Measurements from ENCODE around the gene ZNF407.
"Not testable (repeated sequence)": the region's sequence is repeated elsewhere in the genome, so short reads cannot be mapped to it uniquely, and the experiment has no call there.

ZNF407 gene

DNA sequence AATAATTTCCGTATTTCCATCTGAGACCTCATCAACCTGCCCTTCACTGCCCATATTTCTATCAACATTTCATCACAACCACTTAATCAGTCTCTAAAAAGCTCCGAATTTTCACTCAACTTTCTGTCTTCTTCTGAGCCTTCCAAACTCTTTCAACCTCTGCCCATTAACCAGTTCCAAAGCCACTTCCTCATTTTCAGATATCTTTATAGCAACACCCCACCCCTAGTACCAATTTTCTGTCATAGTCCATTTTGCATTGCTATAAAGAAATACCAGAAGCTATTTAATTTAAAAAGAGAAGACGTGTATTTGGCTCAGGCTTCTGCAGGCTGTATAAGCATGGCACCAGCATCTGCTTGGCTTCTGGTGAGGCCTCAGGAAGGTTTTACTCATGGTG is 504.2 kb downstream of the ZNF407 start:
- ATAC-seq: no peak
- TF ChIP-seq TOX (CRISPR knock-in tag; IDR thresholded peaks at IDR 0.05; ENCODE audit: borderline replicate concordance) (no peak), CSDC2 (CRISPR knock-in tag; IDR thresholded peaks at IDR 0.05) (no peak), ZFP30 (CRISPR knock-in tag; IDR thresholded peaks at IDR 0.05) (no peak), BACH2 (CRISPR knock-in tag; IDR thresholded peaks at IDR 0.05; ENCODE audit: borderline replicate concordance) (no peak), ZC3H10 (CRISPR knock-in tag; IDR thresholded peaks at IDR 0.05) (no peak), ISL1 (CRISPR knock-in tag; IDR thresholded peaks at IDR 0.05) (no peak), ZNF70 (CRISPR knock-in tag; IDR thresholded peaks at IDR 0.05) (no peak)

DNA sequence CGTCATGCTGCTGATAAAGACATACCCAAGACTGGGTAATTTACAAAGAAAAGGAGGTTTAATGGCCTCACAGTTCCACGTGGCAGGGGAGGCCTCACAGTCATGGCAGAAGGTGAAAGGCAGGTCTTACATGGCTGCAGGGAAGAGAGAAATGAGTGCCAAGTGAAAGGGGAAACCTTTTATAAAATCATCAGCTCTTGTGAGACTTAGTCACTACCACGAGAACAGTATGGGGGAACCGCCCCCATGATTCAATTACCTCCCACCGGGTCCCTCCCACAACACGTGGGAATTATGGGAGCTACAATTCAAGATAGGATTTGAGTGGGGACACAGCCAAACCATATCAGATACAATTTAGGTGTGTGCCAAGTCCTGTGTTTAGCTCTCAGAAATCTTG is 506.4 kb downstream of the ZNF407 start:
- ATAC-seq: not testable (repeated sequence)

DNA sequence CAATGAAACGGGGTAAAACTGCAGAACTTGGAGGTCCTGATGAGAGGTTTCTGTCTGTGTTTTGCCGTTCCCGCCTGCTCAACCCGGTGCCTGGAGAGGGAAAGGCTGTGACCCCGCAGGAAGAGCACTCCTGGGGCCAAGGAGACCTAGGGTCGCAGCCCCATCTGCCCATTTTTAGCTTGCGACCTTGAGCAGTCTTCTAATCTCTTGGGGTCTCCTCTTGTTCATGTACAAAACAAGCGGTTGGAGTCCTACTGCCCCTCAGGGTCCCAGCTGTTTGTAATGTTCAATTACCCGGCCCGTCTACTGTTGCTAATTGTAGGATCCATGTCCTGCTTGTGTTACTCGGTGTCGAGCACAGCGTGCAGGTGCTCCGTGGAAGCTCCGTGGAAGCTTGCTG is 506.8 kb downstream of the ZNF407 start:
- no peak for ATAC-seq

DNA sequence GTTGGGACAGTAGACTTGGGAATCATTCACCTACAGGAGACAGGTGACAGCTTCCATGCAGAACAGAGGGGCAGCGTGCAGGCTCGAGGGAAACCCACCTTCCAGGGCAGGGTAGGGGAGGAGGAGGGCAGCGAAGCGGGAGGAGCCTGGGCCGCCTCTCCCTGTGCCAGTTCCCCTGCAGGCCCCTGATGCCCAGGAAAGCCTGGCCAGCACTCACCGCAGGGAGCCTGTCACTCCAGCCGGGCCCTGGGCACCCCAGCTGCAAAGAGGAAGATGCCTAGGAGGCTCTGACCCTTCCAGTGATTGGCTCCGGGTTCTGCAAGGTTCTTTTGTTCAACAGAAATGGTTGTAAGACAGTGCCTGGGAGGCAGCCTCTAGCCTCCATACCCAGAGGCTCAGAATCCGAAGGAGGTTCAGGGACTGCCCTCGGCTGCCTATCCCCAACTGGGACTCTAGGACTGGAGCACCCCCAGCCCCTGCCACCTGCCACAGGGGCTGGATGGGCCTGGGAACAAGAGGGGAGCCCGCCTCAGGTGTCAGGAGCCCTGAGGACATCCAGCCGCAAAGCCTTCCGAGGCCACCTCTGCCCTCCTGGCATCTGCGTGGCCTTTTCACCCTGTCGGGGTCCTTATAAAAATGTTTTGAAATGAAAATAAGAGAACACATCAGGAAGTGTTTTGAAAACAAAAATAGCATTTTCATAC is 508.0 kb downstream of the ZNF407 start:
- no peak for ATAC-seq
- TF ChIP-seq TCF4 (CRISPR knock-in tag; IDR thresholded peaks at IDR 0.05; ENCODE audit: borderline replicate concordance) (no peak), ZFP3 (CRISPR knock-in tag; IDR thresholded peaks at IDR 0.05) (no peak), ZNF70 (CRISPR knock-in tag; IDR thresholded peaks at IDR 0.05) (no peak), BACH2 (CRISPR knock-in tag; IDR thresholded peaks at IDR 0.05; ENCODE audit: borderline replicate concordance) (no peak), ZNF8 (CRISPR knock-in tag; IDR thresholded peaks at IDR 0.05) (no peak), ARNTL (CRISPR knock-in tag; IDR thresholded peaks at IDR 0.05; ENCODE audit: borderline replicate concordance, low read depth) (no peak), ZNF565 (CRISPR knock-in tag; conservative IDR thresholded peaks at IDR 0.05; ENCODE audit: low read depth) (no peak), ZC3H10 (CRISPR knock-in tag; IDR thresholded peaks at IDR 0.05) (no peak), ZFP30 (CRISPR knock-in tag; IDR thresholded peaks at IDR 0.05) (no peak), GLIS3 (CRISPR knock-in tag; IDR thresholded peaks at IDR 0.05) (no peak), SNAI2 (CRISPR knock-in tag; IDR thresholded peaks at IDR 0.05) (no peak), CSDC2 (CRISPR knock-in tag; IDR thresholded peaks at IDR 0.05) (no peak)
- TF ChIP-seq, protein P1, sequence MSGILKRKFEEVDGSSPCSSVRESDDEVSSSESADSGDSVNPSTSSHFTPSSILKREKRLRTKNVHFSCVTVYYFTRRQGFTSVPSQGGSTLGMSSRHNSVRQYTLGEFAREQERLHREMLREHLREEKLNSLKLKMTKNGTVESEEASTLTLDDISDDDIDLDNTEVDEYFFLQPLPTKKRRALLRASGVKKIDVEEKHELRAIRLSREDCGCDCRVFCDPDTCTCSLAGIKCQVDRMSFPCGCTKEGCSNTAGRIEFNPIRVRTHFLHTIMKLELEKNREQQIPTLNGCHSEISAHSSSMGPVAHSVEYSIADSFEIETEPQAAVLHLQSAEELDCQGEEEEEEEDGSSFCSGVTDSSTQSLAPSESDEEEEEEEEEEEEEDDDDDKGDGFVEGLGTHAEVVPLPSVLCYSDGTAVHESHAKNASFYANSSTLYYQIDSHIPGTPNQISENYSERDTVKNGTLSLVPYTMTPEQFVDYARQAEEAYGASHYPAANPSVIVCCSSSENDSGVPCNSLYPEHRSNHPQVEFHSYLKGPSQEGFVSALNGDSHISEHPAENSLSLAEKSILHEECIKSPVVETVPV (CRISPR knock-in tag; IDR thresholded peaks at IDR 0.05): no peak
- TF ChIP-seq, protein P2, sequence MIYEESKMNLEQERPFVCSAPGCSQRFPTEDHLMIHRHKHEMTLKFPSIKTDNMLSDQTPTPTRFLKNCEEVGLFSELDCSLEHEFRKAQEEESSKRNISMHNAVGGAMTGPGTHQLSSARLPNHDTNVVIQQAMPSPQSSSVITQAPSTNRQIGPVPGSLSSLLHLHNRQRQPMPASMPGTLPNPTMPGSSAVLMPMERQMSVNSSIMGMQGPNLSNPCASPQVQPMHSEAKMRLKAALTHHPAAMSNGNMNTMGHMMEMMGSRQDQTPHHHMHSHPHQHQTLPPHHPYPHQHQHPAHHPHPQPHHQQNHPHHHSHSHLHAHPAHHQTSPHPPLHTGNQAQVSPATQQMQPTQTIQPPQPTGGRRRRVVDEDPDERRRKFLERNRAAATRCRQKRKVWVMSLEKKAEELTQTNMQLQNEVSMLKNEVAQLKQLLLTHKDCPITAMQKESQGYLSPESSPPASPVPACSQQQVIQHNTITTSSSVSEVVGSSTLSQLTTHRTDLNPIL (CRISPR knock-in tag; IDR thresholded peaks at IDR 0.05; ENCODE audit: low read depth): no peak
- TF ChIP-seq, protein P3, sequence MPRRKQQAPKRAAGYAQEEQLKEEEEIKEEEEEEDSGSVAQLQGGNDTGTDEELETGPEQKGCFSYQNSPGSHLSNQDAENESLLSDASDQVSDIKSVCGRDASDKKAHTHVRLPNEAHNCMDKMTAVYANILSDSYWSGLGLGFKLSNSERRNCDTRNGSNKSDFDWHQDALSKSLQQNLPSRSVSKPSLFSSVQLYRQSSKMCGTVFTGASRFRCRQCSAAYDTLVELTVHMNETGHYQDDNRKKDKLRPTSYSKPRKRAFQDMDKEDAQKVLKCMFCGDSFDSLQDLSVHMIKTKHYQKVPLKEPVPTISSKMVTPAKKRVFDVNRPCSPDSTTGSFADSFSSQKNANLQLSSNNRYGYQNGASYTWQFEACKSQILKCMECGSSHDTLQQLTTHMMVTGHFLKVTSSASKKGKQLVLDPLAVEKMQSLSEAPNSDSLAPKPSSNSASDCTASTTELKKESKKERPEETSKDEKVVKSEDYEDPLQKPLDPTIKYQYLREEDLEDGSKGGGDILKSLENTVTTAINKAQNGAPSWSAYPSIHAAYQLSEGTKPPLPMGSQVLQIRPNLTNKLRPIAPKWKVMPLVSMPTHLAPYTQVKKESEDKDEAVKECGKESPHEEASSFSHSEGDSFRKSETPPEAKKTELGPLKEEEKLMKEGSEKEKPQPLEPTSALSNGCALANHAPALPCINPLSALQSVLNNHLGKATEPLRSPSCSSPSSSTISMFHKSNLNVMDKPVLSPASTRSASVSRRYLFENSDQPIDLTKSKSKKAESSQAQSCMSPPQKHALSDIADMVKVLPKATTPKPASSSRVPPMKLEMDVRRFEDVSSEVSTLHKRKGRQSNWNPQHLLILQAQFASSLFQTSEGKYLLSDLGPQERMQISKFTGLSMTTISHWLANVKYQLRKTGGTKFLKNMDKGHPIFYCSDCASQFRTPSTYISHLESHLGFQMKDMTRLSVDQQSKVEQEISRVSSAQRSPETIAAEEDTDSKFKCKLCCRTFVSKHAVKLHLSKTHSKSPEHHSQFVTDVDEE (CRISPR knock-in tag; IDR thresholded peaks at IDR 0.05): no peak

More for the DNA sequence above, 506.8 kb downstream of the ZNF407 start:
- TF ChIP-seq ZNF70 (CRISPR knock-in tag; IDR thresholded peaks at IDR 0.05) (no peak), TOX (CRISPR knock-in tag; IDR thresholded peaks at IDR 0.05; ENCODE audit: borderline replicate concordance) (no peak), ESRRG (CRISPR knock-in tag; IDR thresholded peaks at IDR 0.05) (no peak), ARNTL (CRISPR knock-in tag; IDR thresholded peaks at IDR 0.05; ENCODE audit: borderline replicate concordance, low read depth) (no peak), PPARA (CRISPR knock-in tag; IDR thresholded peaks at IDR 0.05; ENCODE audit: borderline replicate concordance) (no peak), BACH2 (CRISPR knock-in tag; IDR thresholded peaks at IDR 0.05; ENCODE audit: borderline replicate concordance) (no peak), ZNF565 (CRISPR knock-in tag; conservative IDR thresholded peaks at IDR 0.05; ENCODE audit: low read depth) (no peak)
- TF ChIP-seq, protein P4, sequence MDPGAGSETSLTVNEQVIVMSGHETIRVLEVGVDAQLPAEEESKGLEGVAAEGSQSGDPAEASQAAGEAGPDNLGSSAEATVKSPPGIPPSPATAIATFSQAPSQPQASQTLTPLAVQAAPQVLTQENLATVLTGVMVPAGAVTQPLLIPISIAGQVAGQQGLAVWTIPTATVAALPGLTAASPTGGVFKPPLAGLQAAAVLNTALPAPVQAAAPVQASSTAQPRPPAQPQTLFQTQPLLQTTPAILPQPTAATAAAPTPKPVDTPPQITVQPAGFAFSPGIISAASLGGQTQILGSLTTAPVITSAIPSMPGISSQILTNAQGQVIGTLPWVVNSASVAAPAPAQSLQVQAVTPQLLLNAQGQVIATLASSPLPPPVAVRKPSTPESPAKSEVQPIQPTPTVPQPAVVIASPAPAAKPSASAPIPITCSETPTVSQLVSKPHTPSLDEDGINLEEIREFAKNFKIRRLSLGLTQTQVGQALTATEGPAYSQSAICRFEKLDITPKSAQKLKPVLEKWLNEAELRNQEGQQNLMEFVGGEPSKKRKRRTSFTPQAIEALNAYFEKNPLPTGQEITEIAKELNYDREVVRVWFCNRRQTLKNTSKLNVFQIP (CRISPR knock-in tag; IDR thresholded peaks at IDR 0.05; ENCODE audit: borderline replicate concordance, low read depth): no peak
